Sigmoid colon (tissue), 7 donors: ENCODE measurements around the gene FADS3. TPM values are rescaled to one million over a fixed set of nuclear protein-coding genes. Genes with fewer than 3 reads are reported as not detected.

ENCODE experiments used
- DNase-seq: peaks from one replicate; pipeline ENCODE4 v3.0.0-alpha.2; 2019
- H3K27ac ChIP-seq, 4 donors: fragments of 200-600 bp; sonication (generic); one replicate each; pipeline ENCODE4 v1.5.1; 2016 to 2019; ENCODE audit warnings: mild to moderate bottlenecking in 1 of 4
- H3K27me3 ChIP-seq, 3 donors: fragments of 200-600 bp; sonication (generic); one replicate each; pipeline ENCODE4 v1.5.1; 2019; ENCODE audit warnings: mild to moderate bottlenecking in 1 of 3
- H3K36me3 ChIP-seq, 4 donors: fragments of 200-600 bp; sonication (generic); one replicate each; pipeline ENCODE4 v1.5.1; 2016 to 2019
- H3K4me1 ChIP-seq, 4 donors: fragments of 200-600 bp; sonication (generic); one replicate each; pipeline ENCODE4 v1.5.1; 2017 to 2019
- H3K4me3 ChIP-seq, 4 donors: fragments of 200-600 bp; sonication (generic); one replicate each; pipeline ENCODE4 v1.5.1; 2017 to 2019; ENCODE audit warnings: mild to moderate bottlenecking in 2 of 4, moderate library complexity in 1 of 4
- H3K9me3 ChIP-seq, 4 donors: fragments of 200-600 bp in 3 of 4; sonication (generic) in 3 of 4; one replicate each; pipeline versions ENCODE4 v1.5.1 to v1.6.1; 2013 to 2019
- CTCF ChIP-seq, 4 experiments: fragments of 450-650 bp in 3 of 4; fragments of 200-600 bp in 1 of 4; IDR thresholded peaks; one replicate each; pipeline ENCODE4 v1.5.1; 2016 to 2019; ENCODE audit warnings: antibody characterized with exemption in 4 of 4, mild to moderate bottlenecking in 3 of 4, moderate library complexity in 2 of 4
- EP300 ChIP-seq, 4 donors: sonication (generic); formaldehyde crosslinking; IDR thresholded peaks; one replicate each; pipeline ENCODE4 v1.6.1; 2017; ENCODE audit warnings: antibody characterized with exemption in 4 of 4
- POLR2A ChIP-seq, 2 donors: fragments of 450-650 bp; IDR thresholded peaks; one replicate each; pipeline ENCODE4 v1.6.1; 2016; ENCODE audit warnings: antibody characterized with exemption in 2 of 2, mild to moderate bottlenecking in 2 of 2, moderate library complexity in 2 of 2
- POLR2AphosphoS5 ChIP-seq, 4 donors: sonication (generic); formaldehyde crosslinking; IDR thresholded peaks; one replicate each; pipeline ENCODE4 v1.6.1; 2017; ENCODE audit warnings: antibody characterized with exemption in 4 of 4
- WGBS, 2 donors: extraction: QIAGEN DNeasy Blood & Tissue Kit; methylation state at CpG; one replicate each; pipeline ENCODE4 v1.1.7; 2013; 5-methylcytosine and 5-hydroxymethylcytosine counted together
- intact Hi-C: fragments of 100-400 bp; cut with DNase I; formaldehyde crosslinking; loops from one replicate; pipeline ENCODE4 v1.15.1; 2023
- polyA plus RNA-seq, 3 donors: library from polyadenylated mRNA; stranded (reverse); fragments of 200-250 nt; gene quantifications; one replicate each; pipeline ENCODE4 v1.2.3, GENCODE V29; 2013
- total RNA-seq, 4 donors: library from RNA; depleted of rRNA; stranded (reverse); fragments of >200 nt; gene quantifications; one replicate each; pipeline ENCODE4 v1.1.0, GENCODE V29; 2016
- donor health status: healthy with polysubstance abuse.
- donor health status: Bipolar disorder and iron deficiency.
- donor health status: healthy.

FADS3 gene
- total and polyA plus RNA-seq, 7 donors = 1.4 to 57.9 (median 21.5) TPM

- intact Hi-C loops = no loop called here
- peaks cover 0 to 8% (median 0%) of the 10 kb centered on the region in 4 donors for H3K4me1 ChIP-seq
- 72% methylated on average over 9 of the region's 9 CpGs for WGBS, 2 donors
- no peak overlapping the region for H3K27ac ChIP-seq
- no peak overlapping the region for H3K4me3 ChIP-seq
- H3K36me3 ChIP-seq = peaks cover 0 to 83% (median 2%) of the 10 kb centered on the region in 4 donors
- TF ChIP-seq EP300 (IDR thresholded peaks at IDR 0.05) (no peak), POLR2AphosphoS5 (IDR thresholded peaks at IDR 0.05) (no peak), POLR2A (IDR thresholded peaks at IDR 0.05) (no peak), CTCF (IDR thresholded peaks at IDR 0.05) (no peak)
- H3K27me3 ChIP-seq = no peaks in the 10 kb centered on the region
- no peak for DNase-seq
- no peaks in the 10 kb centered on the region for H3K9me3 ChIP-seq
Observed at GRCh38 chr11:61861634-61862033, 29.7 kb downstream of the FADS3 start.

- intact Hi-C loops = no loop called here
- DNase-seq = peak; percentile 81
- H3K27ac ChIP-seq = no peak overlapping the region
Observed at GRCh38 chr11:61860054-61860903, 31.1 kb downstream of the FADS3 start.

GRCh38 chr11:61855939-61856680, 35.2 kb downstream of the FADS3 start:
- Histone ChIP-seq H3K27ac (no peak overlapping the region), H3K4me3 (no peak overlapping the region), H3K36me3 (peaks cover 0 to 60% (median 4%) of the 10 kb centered on the region in 4 donors), H3K27me3 (no peaks in the 10 kb centered on the region), H3K9me3 (no peaks in the 10 kb centered on the region), H3K4me1 (peaks cover 0 to 16% (median 0%) of the 10 kb centered on the region in 4 donors)
- WGBS, 2 donors = 88 to 94% methylated on average over 12 of the region's 12 CpGs
- DNase-seq = no peak
- intact Hi-C loops = no loop called here
- no peak for TF ChIP-seq POLR2A (IDR thresholded peaks at IDR 0.05)
- TF ChIP-seq CTCF (IDR thresholded peaks at IDR 0.05) = no peak
- TF ChIP-seq EP300 (IDR thresholded peaks at IDR 0.05) = no peak
- no peak for TF ChIP-seq POLR2AphosphoS5 (IDR thresholded peaks at IDR 0.05)

More at GRCh38 chr11:61860054-61860903, 31.1 kb downstream of the FADS3 start:
- H3K9me3 ChIP-seq = no peaks in the 10 kb centered on the region
- WGBS, 2 donors = 30 to 76% methylated on average over 16 of the region's 16 CpGs
- peaks cover 0 to 8% (median 0%) of the 10 kb centered on the region in 4 donors for H3K4me1 ChIP-seq
- H3K36me3 ChIP-seq = peaks cover 0 to 71% (median 2%) of the 10 kb centered on the region in 4 donors
- no peaks in the 10 kb centered on the region for H3K27me3 ChIP-seq
- H3K4me3 ChIP-seq = no peak overlapping the region
- TF ChIP-seq EP300 (IDR thresholded peaks at IDR 0.05) (no peak), POLR2A (IDR thresholded peaks at IDR 0.05) (no peak), CTCF (IDR thresholded peaks at IDR 0.05) (no peak), POLR2AphosphoS5 (IDR thresholded peaks at IDR 0.05) (no peak)

- peaks cover 0 to 11% (median 0%) of the 10 kb centered on the region in 4 donors for H3K4me1 ChIP-seq
- H3K27me3 ChIP-seq = no peaks in the 10 kb centered on the region
- H3K27ac ChIP-seq = peak overlapping the region in 1 of 4 donors; percentile 8
- 89 to 92% methylated on average over 14 of the region's 14 CpGs for WGBS, 2 donors
- no peaks in the 10 kb centered on the region for H3K9me3 ChIP-seq
- intact Hi-C loops = no loop called here
- peaks cover 0 to 67% (median 4%) of the 10 kb centered on the region in 4 donors for H3K36me3 ChIP-seq
- no peak for TF ChIP-seq CTCF (IDR thresholded peaks at IDR 0.05)
- no peak for TF ChIP-seq EP300 (IDR thresholded peaks at IDR 0.05)
- no peak for TF ChIP-seq POLR2AphosphoS5 (IDR thresholded peaks at IDR 0.05)
- no peak for TF ChIP-seq POLR2A (IDR thresholded peaks at IDR 0.05)
- no peak for DNase-seq
- no peak overlapping the region for H3K4me3 ChIP-seq
Observed at GRCh38 chr11:61854966-61855714, 36.2 kb downstream of the FADS3 start.
